Gastroesophageal sphincter (tissue), 3 donors: Measurements from ENCODE around the gene SLC9A6.

Experiments used
- EP300 ChIP-seq: sonication (generic); formaldehyde crosslinking; IDR thresholded peaks from one replicate; pipeline ENCODE4 v1.6.1; 2017; ENCODE audit warnings: antibody characterized with exemption, mild to moderate bottlenecking
- POLR2A ChIP-seq, 2 donors: fragments of 450-650 bp; IDR thresholded peaks; one replicate each; pipeline ENCODE4 v1.6.1; 2017; ENCODE audit warnings: antibody characterized with exemption in 2 of 2, mild to moderate bottlenecking in 2 of 2, moderate library complexity in 1 of 2
- POLR2AphosphoS5 ChIP-seq: sonication (generic); formaldehyde crosslinking; IDR thresholded peaks from one replicate; pipeline ENCODE4 v1.6.1; 2017; ENCODE audit warnings: antibody characterized with exemption
- TF ChIP-seq, protein P1 (sequence below), 4 experiments: fragments of 200-600 bp in 2 of 4; fragments of 450-650 bp in 2 of 4; sonication (generic) in 1 of 4; IDR thresholded peaks; one replicate each; pipeline ENCODE4 v1.5.1; 2017 to 2019; ENCODE audit warnings: antibody characterized with exemption in 4 of 4, mild to moderate bottlenecking in 2 of 4, moderate library complexity in 2 of 4

DNA sequence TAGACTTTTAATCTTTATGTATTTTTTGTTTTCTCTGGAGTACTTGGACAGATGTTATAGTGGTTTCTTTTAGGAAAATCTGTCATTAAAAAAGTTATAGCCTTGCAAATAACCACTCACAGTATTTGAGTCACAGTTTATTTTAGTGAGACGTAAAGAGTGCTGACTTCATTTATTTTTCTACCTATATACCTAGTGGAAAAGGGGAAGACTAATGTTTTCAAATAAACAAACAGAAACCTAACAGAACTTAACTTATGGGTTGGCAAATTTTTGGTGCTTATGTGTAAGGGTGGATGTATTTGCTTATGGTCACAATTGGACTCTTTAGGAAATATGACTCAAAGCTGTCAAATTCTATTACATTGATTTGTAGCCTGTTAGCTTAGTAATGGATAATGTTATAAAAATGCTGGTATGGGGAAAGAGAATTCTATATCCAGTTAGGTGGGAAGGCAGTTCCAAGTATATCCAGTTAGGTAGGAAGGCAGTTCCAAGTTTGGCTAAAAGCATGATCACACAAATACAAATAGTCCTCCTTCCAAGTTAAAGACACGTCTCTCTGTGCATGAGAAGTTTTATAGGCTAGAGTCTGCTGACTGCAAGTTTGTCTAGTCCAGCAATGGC lies 61.9 kb downstream of the SLC9A6 start:
- TF ChIP-seq EP300: no peak
- TF ChIP-seq, protein P1, sequence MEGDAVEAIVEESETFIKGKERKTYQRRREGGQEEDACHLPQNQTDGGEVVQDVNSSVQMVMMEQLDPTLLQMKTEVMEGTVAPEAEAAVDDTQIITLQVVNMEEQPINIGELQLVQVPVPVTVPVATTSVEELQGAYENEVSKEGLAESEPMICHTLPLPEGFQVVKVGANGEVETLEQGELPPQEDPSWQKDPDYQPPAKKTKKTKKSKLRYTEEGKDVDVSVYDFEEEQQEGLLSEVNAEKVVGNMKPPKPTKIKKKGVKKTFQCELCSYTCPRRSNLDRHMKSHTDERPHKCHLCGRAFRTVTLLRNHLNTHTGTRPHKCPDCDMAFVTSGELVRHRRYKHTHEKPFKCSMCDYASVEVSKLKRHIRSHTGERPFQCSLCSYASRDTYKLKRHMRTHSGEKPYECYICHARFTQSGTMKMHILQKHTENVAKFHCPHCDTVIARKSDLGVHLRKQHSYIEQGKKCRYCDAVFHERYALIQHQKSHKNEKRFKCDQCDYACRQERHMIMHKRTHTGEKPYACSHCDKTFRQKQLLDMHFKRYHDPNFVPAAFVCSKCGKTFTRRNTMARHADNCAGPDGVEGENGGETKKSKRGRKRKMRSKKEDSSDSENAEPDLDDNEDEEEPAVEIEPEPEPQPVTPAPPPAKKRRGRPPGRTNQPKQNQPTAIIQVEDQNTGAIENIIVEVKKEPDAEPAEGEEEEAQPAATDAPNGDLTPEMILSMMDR (IDR thresholded peaks at IDR 0.05): no peak
- TF ChIP-seq POLR2A (IDR thresholded peaks at IDR 0.05): no peak
- TF ChIP-seq POLR2AphosphoS5: no peak
